HG02678 (cell line): ENCODE results near the gene LFNG.
A peak's percentile ranks its signal among the peaks of the same experiment; 100 is the strongest.

ENCODE experiments used
- ATAC-seq: cut with Tn5 transposase; IDR thresholded peaks from one replicate; pipeline ENCODE4 v1.9.1; 2021; ENCODE audit warnings: mild to moderate bottlenecking, moderate library complexity; ENCODE audit not compliant: unreplicated experiment

Gene LFNG

DNA sequence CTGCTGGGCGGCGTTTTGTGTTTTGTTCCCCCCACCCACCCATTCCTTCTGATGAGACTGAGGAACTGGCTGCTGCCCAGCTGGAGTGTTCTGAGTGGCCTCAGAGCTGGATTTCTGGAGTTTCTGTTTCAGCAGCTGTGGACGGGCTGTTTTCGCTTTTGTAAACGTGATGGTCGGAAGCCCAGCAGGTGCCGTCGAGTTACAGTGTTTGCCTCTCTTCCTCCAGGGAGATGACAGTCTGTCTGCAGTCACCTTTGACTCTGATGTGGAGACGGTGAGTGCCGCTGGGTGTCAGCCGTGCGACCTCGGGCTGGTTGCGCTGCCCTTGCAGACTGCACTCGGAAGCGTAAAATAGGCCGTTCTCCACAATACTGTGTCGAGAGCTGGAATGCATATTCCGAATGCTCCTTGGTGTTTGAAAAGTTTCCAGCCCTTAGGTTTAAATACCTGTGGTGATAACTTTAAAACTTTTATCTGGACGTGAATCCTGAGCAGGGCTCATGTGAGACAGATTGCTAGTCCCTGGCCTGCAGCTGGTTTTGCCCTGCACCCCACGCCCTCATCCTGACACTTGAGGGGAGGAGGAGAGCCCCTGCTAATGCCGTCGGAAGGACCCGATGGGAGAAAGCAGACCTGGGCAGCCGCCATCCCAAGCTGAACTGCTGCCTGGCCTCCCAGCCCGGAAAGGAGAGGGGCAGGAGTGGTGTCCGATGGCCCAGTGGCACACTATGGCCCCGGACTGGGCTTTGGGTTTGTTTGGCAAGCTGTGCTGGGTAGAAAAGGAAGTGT is 47.5 kb downstream of the LFNG start:
- ATAC-seq = peak; percentile 80

DNA sequence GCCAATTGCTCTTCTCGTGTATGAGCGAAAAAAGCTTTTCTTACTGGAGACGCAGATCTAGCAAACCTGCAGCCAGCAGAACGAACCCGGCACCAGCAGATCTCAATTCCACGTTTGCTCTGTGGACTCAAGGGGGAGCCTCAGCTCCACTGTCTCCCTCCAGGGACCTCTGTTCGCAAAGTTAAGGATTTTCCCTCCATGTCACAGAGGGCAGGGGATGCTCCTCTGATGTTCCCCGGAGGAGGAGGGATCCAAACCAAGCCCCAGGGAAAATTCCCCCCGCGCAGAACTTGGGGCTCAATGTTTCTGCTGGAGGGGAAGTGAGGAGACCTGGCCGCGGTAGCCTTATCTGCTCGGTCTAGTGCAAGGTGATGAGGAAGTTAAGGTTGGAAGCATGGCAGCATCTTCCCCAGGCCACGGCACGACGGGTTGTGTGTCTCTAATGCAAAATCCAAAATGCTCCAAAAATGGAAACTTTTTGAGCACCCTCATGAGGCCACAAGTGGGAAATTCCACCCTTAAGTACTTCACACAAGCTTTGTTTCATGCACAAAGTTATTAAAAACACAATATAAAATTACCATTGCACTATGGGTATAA is 48.2 kb downstream of the LFNG start:
- ATAC-seq = no peak

DNA sequence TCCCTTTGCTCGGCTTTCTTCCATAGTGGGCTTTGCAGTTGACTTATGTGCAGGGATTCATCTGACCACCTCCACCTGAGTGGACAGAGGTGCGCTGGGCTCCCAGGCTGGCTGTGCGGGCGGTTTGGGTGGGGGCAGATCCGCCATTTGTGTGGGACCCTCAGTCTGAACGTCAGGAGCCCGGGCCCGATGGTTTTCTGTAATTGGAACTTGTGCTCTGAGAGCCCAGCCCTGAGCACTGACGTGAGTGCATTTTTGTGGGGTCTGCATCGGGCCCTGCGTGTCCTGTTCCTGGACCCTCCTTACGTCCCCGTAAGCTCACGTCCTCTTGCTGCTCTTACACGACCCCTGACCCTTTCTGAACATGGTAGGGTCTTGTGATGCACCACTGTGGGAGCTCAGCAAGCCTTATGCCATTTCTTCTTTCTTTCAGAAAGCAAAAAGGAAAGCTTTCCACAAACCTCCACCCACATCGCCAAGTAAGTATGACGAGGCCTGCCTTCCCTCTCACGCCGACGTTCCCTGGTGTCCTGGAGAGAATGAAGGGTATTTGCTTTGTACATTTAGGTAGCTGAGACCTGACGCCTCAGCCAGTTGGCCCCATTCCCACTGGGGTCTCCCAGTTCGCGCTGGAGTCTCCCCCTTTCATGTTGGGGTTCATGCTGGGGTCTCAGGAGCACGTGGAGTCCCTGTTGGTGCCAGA is 49.1 kb downstream of the LFNG start:
- no peak for ATAC-seq

DNA sequence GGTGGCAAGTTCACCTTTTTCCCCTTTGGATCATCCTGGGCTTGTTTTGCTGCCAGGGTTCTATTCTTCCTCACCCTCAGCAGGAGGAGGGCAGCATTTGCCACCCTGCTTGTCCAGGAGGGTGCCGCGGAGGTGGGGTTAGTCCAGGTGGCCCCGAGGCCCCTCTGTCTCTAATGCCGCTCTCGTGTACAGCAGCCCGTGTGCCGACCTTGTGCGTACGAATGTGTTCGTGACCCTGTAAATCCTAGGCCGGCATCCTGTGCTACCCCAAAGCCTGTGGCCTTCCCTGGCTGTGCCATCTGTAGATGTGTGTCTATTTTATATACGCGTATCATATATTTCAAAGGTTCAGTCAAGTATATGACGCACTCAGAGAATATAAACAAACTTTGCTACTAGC is 49.8 kb downstream of the LFNG start:
- no peak for ATAC-seq

DNA sequence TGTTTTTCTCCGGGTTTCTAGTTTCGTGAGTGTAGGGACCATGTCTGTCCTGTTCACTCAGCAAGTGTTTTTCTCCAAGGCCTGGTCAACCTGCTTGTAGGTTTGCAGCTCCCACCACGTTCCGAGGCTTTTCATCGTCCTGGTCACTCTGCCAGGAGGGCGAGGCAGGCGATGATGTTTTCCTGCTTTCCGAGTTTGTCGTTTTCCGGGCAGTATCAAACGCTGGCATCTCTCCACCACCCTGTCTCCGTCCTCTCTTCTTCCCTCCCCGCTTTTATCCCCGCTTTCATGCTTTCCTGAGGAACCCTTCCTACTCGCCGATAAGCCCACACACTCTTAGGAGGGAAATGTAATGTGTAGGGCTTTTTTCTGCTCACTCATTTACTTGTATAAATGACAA is 50.4 kb downstream of the LFNG start:
- ATAC-seq = no peak

DNA sequence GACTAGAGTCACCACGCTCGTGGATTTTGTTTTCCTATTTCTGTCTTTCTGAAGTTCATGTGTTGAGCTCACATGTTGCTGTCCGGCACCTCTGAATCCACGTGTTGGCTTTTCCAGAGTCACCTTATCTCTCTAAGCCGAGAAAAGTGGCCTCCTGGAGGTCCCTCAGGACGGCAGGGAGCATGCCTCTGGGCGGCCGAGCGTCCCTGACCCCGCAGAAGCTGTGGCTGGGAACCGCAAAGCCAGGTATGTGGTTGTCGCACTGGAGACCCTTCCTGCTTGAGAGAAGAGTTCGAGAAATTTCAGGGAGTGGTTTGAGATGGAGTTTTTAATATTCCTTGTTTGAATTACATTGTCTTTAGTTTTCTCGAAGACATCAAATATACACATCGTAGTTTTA is 51.8 kb downstream of the LFNG start:
- ATAC-seq = no peak

DNA sequence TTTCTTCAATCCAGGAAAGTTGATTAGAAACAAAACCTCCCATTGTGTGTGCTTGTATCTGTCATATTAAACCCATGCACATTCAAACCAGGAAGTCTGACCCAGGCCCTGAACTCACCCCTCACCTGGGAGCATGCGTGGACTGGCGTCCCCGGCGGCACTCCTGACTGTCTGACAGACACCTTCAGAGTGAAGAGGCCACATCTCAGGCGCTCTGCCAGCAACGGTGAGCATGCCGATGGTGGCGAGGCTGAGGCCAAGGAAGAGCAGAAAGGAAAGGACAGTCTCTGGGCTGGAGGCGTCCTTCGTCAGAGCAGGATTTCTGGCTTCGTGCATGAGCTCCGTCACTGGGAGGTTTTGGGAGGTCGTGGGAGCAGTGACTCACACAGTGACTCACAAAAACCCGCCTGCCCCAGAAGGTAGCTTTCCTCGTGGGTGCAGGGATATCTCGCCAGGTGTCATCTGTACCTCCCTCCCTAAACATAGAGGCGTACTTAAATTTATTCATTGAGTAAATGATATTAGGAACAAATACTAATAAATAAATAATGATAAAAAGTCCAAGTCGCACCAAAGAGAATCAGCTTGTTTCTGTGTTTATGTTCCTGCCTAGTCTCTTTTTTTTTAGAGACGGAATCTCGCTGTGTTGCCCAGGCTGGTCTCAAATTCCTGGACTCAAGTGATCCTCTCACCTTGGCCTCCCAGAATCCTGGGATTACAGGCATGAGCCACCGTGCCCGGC is 52.7 kb downstream of the LFNG start:
- no peak for ATAC-seq

DNA sequence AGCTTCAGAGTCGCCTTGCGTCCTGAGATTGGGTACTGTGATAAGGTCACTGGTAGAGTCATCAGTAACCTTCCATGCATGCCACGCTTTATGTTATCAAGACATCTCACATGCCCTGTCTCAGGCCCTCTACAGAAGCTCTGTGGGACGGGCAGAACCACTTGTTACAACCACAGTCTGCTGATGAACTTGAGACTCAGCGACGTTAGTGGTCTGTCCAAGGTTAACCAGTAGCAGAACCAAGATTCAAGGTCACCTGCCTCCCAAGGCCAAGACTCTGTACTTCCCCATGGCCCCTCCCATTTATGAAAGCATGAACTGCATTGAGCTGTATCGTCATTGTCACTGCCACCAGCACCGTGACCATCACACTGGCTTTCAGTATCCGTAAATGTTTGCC is 54.2 kb downstream of the LFNG start:
- ATAC-seq = no peak

DNA sequence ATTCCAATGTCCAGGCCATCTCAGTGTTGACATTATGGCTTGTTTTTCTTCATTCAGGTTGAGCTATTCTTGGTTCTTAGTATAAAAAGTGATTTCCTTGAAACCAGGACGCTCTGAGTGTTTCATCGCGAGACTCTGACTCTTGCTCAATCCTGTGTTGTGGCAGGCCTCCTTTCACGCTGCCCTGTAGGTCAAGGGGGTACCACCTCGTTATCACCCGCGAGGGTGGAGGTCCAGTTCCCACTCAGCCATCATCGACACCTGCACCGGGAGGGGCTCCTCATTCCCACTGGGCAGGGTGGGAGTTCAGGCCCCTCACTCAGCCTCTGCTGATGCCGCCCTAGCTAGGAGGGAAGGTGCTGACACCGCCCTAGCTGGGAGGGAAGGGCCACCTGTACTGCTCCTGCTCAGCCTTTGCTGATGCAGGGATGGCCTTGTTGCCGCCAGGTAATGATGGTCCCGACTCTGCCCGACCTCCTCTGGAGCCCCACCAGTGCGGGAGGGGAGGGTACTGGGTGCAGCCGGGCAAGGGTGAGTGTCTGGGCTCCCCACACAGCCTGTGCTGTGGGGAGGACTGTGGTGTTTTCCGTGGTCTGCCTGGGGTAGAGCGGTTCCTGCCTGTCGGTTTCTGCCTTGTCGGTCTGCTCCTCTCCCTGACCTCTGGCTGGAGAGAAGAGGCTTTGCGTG is 55.6 kb downstream of the LFNG start:
- ATAC-seq = no peak

DNA sequence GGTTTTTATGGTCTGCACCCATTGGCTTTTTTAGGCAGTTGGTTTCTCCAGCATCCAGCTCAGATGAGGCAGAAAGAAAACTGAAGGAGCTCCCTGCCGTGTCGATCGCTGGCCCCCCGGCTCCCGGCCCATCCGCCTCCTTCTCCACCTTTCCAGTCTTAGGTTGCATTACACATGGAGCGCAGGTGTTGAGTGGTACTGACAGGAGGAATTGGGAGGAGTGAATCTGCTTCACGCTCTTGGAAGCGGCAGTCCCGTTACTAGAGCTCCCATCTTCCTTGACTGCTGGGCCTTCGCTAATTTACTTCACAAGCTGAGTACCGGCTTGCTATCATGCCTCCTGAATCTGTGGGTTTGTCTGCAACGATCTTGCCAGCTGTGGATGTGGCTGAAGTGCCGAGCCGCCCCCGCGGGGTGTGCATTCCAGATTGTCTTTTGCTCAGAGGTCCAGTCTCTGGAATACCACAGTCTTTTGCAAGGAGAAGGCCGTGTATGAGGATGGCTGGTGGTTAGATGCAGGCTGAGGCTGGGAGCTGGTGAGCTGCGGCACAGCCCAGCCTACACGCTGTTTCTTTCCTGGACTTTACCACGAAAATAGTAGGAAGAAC is 56.3 kb downstream of the LFNG start:
- no peak for ATAC-seq

DNA sequence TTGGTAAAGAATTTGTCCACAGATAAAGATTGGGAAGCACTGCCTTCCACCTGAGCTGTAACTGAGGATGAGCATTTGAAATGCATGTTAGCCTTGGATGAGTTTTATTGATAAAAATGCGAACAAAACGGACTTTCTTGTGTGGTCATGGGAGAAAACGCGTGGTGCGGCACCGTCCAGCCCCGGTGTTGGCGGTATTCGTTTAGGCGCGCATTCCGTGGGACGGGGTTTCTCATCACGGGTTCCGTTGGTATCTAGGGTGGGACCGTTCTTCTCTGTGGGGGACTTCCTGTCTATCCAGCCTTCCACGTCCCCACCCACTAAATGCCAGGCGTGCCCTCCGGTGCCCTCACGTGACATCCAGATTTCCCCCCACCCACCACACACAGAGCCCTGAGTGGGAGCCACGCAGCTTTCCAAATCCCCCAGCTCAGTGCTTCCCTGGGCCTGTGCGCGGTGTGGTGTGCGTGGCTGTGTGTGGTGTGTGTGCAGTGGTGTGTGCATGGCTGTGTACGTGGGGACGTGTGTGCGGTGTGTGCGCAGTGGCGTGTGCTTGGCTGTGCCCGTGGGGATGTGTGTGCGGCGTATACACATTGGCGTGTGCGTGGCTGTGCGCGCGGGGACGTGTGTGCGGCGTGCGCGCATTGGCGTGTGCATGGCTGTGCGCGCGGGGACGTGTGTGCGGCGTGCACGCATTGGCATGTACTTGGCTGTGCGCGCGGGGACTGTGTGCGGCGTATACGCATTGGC is 57.3 kb downstream of the LFNG start:
- ATAC-seq = no peak
